ENCODE data around the gene MON2.

DNA sequence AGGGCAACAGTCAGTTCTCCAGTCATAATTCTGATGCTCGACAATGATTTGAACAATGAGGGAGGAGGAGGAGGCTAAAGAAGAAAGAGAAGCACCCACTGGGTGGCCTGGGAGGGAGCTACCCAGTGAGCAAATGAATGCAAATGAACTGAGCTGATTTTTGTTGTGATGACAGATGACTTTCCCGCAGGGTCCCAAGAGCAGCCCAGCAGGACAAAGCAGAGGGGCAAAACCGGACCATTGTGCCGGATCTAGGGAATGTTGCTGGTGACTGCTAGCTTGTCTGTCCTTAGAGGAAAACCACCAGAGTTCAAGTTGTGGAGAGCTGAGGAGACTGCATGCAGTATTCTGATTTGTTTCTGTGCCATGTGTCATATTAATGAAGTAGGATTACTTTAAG, 162.8 kb downstream of the MON2 start:
- TF ChIP-seq POLR2A (IDR thresholded peaks at IDR 0.05; ENCODE audit: extremely low read depth, insufficient read length) (no peak), CTCF (IDR thresholded peaks at IDR 0.05; ENCODE audit: low read depth, low read length) (no peak)
- TF ChIP-seq, protein P1, sequence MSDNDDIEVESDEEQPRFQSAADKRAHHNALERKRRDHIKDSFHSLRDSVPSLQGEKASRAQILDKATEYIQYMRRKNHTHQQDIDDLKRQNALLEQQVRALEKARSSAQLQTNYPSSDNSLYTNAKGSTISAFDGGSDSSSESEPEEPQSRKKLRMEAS (IDR thresholded peaks at IDR 0.05; ENCODE audit: low read depth, low read length): no peak
